Prostate gland (tissue), 2 donors: ENCODE results near the gene NAB1.

Experiments
- POLR2A ChIP-seq: fragments of 450-650 bp; IDR thresholded peaks from one replicate; pipeline ENCODE4 v1.6.1; 2016; ENCODE audit warnings: antibody characterized with exemption, mild to moderate bottlenecking
- TF ChIP-seq, protein P1 (sequence below), 4 experiments: fragments of 200-600 bp in 2 of 4; fragments of 450-650 bp in 2 of 4; sonication (generic) in 2 of 4; IDR thresholded peaks; 1 replicate in 3 of 4; 2 replicates in 1 of 4; pipeline ENCODE4 v1.5.1; 2016 to 2019; ENCODE audit warnings: antibody characterized with exemption in 4 of 4, mild to moderate bottlenecking in 2 of 4, moderate library complexity in 2 of 4

DNA sequence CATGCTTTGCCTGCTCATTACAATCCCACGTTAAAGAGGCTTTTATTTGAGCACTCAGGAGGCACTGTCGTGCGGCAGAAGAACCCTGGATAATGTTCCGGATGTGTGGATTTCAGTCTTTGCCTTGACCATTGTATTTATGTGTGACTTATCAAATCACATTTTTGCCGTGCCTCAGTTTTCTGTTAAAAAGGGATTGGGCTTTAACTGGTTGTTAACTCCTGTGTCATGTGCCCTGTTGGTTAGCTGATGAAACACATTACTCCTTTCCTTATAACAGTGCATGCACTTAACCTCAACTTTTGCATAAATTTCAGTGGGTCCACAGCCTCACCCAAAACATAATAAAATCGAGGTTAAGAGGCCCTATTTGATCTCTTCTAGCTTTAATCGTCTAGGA lies 52.7 kb downstream of the NAB1 start:
- TF ChIP-seq POLR2A = no peak
- TF ChIP-seq, protein P1, sequence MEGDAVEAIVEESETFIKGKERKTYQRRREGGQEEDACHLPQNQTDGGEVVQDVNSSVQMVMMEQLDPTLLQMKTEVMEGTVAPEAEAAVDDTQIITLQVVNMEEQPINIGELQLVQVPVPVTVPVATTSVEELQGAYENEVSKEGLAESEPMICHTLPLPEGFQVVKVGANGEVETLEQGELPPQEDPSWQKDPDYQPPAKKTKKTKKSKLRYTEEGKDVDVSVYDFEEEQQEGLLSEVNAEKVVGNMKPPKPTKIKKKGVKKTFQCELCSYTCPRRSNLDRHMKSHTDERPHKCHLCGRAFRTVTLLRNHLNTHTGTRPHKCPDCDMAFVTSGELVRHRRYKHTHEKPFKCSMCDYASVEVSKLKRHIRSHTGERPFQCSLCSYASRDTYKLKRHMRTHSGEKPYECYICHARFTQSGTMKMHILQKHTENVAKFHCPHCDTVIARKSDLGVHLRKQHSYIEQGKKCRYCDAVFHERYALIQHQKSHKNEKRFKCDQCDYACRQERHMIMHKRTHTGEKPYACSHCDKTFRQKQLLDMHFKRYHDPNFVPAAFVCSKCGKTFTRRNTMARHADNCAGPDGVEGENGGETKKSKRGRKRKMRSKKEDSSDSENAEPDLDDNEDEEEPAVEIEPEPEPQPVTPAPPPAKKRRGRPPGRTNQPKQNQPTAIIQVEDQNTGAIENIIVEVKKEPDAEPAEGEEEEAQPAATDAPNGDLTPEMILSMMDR (IDR thresholded peaks at IDR 0.05) = no peak
